Measurements from ENCODE around the gene ATF6.

Gene ATF6

DNA sequence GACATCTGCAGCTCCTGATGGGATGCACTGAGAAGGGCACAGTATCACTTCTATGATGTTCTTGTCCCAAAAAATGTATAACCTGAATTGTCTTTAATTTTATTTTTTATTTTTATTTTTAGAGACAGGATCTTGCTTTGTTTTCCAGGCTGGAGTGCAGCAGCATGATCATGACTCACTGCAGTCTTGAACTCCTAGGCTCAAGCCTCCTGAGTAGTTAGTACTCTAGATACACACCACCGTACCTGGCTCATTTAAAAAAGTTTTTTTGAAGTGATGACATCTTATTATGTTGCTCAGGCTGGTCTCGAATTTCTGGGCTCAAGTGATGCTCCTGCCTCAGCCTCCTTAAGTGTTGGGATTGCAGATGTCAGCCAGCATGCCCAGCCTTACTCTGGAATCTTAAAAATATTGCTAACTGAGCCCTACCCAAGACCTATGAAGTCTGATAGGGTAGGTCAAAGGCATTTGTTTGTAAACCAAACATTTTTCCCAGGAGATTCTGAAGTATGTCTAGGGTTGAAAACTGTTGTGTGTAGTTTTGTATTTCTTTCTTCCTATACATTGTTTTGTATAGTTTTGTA is 68.9 kb downstream of the ATF6 start:
- POLR2A ChIA-PET, result no interaction called here
- no peak for DNase-seq (ENCODE audit: extremely low spot score)
- CTCF ChIA-PET, result no interaction called here
- TF ChIP-seq, protein P1, sequence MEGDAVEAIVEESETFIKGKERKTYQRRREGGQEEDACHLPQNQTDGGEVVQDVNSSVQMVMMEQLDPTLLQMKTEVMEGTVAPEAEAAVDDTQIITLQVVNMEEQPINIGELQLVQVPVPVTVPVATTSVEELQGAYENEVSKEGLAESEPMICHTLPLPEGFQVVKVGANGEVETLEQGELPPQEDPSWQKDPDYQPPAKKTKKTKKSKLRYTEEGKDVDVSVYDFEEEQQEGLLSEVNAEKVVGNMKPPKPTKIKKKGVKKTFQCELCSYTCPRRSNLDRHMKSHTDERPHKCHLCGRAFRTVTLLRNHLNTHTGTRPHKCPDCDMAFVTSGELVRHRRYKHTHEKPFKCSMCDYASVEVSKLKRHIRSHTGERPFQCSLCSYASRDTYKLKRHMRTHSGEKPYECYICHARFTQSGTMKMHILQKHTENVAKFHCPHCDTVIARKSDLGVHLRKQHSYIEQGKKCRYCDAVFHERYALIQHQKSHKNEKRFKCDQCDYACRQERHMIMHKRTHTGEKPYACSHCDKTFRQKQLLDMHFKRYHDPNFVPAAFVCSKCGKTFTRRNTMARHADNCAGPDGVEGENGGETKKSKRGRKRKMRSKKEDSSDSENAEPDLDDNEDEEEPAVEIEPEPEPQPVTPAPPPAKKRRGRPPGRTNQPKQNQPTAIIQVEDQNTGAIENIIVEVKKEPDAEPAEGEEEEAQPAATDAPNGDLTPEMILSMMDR (IDR thresholded peaks at IDR 0.05; ENCODE audit: control extremely low read depth, extremely low read depth, low read depth, missing control alignments), result no peak

DNA sequence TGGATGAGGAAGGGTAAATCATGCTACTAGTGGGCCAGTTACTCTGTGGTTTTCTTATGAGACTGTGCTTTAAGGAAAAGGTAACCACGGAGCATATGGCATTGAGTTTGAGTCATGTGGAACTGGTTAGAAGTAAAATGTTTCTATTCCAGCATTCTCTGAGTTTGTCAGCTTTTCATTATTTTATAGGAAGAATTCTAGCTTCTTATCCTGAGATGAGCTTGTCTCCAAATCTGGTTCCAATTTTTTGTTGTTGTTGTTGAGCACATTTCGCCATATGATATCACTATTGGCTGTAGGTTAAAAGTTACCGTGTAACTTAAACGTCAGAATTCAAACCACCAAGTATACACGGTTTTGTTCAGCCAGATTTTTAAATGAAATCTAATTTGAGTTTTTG is 69.9 kb downstream of the ATF6 start:
- no peak for DNase-seq (ENCODE audit: extremely low spot score)
- TF ChIP-seq, protein P1 (IDR thresholded peaks at IDR 0.05; ENCODE audit: control extremely low read depth, extremely low read depth, low read depth, missing control alignments), result no peak
- CTCF ChIA-PET, result no interaction called here
- POLR2A ChIA-PET, result no interaction called here

DNA sequence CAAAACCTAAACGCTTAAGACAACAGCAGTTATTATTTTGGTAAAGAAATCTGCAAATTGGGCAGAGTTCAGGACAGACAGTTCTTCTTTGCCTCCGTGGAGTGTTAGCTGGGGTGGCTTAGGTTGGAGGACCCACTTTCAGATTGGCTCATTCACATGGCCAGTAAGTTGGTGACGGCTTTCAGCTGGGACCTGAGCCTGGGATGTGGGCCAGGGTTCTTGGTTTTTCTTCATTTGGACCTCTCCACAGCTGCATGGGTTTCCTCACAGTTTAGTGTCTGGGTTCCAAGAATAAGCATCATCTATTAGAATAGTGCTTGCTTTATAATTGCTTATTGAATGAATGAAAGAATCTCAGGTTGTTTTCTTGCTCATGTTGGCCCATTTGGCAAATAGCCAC is 72.2 kb downstream of the ATF6 start:
- no peak for DNase-seq (ENCODE audit: extremely low spot score)
- ChIA-PET CTCF (interaction anchor here (1.4 to 2.2 kb wide), 3 partner anchors 10 to 45 kb away, joined by 3 to 8 read pairs (median 4); no protein-coding TSS in a partner anchor), POLR2A (no interaction called here)
- TF ChIP-seq, protein P1 (IDR thresholded peaks at IDR 0.05; ENCODE audit: control extremely low read depth, extremely low read depth, low read depth, missing control alignments), result no peak

DNA sequence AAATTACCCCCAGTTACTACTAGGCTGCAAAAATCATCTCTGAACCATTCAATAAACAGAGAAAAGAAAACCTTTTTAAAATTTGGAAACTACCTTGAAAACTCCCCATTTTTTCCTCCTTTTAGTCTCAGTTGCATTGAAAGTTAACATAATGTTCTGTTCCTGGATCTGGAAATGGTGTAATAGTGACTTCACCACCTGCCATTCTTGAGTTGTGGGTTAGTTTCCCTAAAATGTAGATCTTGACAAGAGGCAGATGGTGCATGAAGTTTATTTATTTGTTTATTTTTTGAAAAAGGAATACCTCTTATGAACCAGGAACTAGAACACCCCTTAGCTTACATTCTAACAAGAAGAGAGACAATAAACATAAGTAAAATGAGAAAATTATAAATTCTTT is 72.8 kb downstream of the ATF6 start:
- POLR2A ChIA-PET, result no interaction called here
- TF ChIP-seq, protein P1 (IDR thresholded peaks at IDR 0.05; ENCODE audit: control extremely low read depth, extremely low read depth, low read depth, missing control alignments), result no peak
- CTCF ChIA-PET, result interaction anchor here (2.2 kb wide), 1 partner anchor 46 kb away, joined by 8 read pairs; no protein-coding TSS in a partner anchor
- no peak for DNase-seq (ENCODE audit: extremely low spot score)

DNA sequence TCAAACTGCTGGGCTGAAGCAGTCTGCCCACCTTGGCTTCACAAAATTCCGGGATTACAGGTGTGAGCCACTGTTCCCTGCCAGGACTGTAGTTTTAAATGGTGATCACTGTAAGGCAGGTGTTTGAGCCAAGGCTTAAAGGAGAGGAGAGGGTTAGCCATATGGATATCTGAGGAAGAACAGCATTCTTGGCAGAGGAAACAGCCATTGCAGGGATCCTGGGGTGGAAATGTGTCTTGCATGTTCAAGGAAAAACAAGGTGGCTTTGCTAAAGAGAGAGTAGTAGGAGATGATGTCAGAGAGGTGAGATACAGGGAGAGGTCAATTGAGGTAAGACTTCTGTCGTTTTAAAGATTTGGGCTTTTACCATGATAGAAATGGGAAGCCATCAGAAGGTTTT is 73.5 kb downstream of the ATF6 start:
- ChIA-PET CTCF (interaction anchor here (1.2 kb wide), 1 partner anchor 13 kb away, joined by 3 read pairs; no protein-coding TSS in a partner anchor), POLR2A (no interaction called here)
- TF ChIP-seq, protein P1 (IDR thresholded peaks at IDR 0.05; ENCODE audit: control extremely low read depth, extremely low read depth, low read depth, missing control alignments), result no peak

DNA sequence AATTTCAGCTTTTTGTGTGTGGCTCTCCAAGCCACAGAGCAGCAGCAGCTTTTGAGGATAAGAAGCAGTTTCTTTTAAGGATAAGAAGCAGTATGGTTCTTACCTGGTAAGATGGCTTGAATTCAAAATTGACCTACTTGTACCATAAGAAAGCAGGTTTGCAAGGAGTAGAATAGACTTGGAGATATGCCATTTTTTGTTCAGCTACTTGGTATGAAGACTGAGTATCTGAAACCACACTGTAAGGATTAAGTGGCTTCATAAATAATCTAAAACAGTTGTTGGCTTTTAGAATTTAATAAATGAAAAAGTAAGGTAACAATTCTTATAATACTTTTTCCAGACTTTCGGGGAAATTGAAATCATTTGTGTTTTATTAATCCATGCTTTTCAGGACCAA is 74.2 kb downstream of the ATF6 start:
- no peak for DNase-seq (ENCODE audit: extremely low spot score)
- ChIA-PET POLR2A (no interaction called here), CTCF (interaction anchor here (1.2 kb wide), 1 partner anchor 12 kb away, joined by 3 read pairs; no protein-coding TSS in a partner anchor)
- TF ChIP-seq, protein P1 (IDR thresholded peaks at IDR 0.05; ENCODE audit: control extremely low read depth, extremely low read depth, low read depth, missing control alignments), result no peak

More for the DNA sequence above, 73.5 kb downstream of the ATF6 start:
- no peak for DNase-seq (ENCODE audit: extremely low spot score)
